Measurements from ENCODE around the gene BATF3.

Gene BATF3

DNA sequence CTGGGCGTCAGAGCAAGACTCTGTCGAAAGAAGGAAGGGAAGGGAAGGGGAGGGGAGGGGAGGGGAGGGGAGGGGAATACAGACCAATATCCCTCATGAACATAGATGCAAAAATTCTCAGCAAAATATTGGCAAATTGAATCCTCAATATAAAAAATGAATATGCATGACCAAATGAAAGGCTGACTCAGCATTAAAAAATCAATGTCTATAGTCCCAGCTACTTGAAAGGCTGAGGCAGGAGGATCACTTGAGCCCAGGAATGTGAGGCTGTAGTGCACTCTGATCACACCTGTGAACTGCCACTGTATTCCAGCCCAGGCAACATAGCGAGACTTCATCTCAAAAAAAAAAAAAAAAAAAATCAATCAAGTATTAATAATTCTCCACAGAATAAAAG is 24.0 kb downstream of the BATF3 start:
- H3F3A ChIP-seq (ENCODE audit: insufficient read depth), result no peaks in the 10 kb centered on the region
- H3K9me3 ChIP-seq (ENCODE audit: insufficient read depth, low read length), result no peaks in the 10 kb centered on the region
- H3K4me3 ChIP-seq (ENCODE audit: insufficient read depth, low read length, poor library complexity, severe bottlenecking), result no peak overlapping the region
- TF ChIP-seq, protein P1, sequence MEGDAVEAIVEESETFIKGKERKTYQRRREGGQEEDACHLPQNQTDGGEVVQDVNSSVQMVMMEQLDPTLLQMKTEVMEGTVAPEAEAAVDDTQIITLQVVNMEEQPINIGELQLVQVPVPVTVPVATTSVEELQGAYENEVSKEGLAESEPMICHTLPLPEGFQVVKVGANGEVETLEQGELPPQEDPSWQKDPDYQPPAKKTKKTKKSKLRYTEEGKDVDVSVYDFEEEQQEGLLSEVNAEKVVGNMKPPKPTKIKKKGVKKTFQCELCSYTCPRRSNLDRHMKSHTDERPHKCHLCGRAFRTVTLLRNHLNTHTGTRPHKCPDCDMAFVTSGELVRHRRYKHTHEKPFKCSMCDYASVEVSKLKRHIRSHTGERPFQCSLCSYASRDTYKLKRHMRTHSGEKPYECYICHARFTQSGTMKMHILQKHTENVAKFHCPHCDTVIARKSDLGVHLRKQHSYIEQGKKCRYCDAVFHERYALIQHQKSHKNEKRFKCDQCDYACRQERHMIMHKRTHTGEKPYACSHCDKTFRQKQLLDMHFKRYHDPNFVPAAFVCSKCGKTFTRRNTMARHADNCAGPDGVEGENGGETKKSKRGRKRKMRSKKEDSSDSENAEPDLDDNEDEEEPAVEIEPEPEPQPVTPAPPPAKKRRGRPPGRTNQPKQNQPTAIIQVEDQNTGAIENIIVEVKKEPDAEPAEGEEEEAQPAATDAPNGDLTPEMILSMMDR (IDR thresholded peaks at IDR 0.05; ENCODE audit: insufficient read depth, low read length, poor library complexity, severe bottlenecking), result no peak
- no peak for TF ChIP-seq EZH2phosphoT487 (conservative IDR thresholded peaks at IDR 0.05; ENCODE audit: low read length)
- no peaks in the 10 kb centered on the region for H3K27me3 ChIP-seq (ENCODE audit: low read length)
- no peak overlapping the region for H3K27ac ChIP-seq (ENCODE audit: low read depth, low read length)
- no peak overlapping the region for H3K9ac ChIP-seq (ENCODE audit: low read length)
- no peaks in the 10 kb centered on the region for H3K36me3 ChIP-seq (ENCODE audit: low read length)
- H3K79me2 ChIP-seq (ENCODE audit: insufficient read depth, low read length), result no peaks in the 10 kb centered on the region
- no peak overlapping the region for H3K4me2 ChIP-seq (ENCODE audit: low read depth, low read length, poor library complexity, severe bottlenecking)
- H2AFZ ChIP-seq (ENCODE audit: low read depth, low read length, severe bottlenecking), result no peak overlapping the region
- H3K9me2 ChIP-seq (replicated peaks; ENCODE audit: insufficient read depth, low read length), result no peaks in the 10 kb centered on the region
- H4K20me1 ChIP-seq (ENCODE audit: low read depth, low read length), result no peaks in the 10 kb centered on the region

GRCh38 chr1:212674872-212675271 is 24.8 kb downstream of the BATF3 start:
- Histone ChIP-seq H3K27ac (ENCODE audit: low read depth, low read length) (no peak overlapping the region), H3K9me3 (ENCODE audit: insufficient read depth, low read length) (no peaks in the 10 kb centered on the region), H3K4me2 (ENCODE audit: low read depth, low read length, poor library complexity, severe bottlenecking) (no peak overlapping the region), H3K36me3 (ENCODE audit: low read length) (no peaks in the 10 kb centered on the region), H3F3A (ENCODE audit: insufficient read depth) (no peaks in the 10 kb centered on the region), H3K27me3 (ENCODE audit: low read length) (no peaks in the 10 kb centered on the region), H3K79me2 (ENCODE audit: insufficient read depth, low read length) (no peaks in the 10 kb centered on the region), H2AFZ (ENCODE audit: low read depth, low read length, severe bottlenecking) (no peak overlapping the region), H4K20me1 (ENCODE audit: low read depth, low read length) (no peaks in the 10 kb centered on the region), H3K4me3 (ENCODE audit: insufficient read depth, low read length, poor library complexity, severe bottlenecking) (no peak overlapping the region), H3K9ac (ENCODE audit: low read length) (no peak overlapping the region), H3K9me2 (replicated peaks; ENCODE audit: insufficient read depth, low read length) (no peaks in the 10 kb centered on the region)
- TF ChIP-seq, protein P1 (IDR thresholded peaks at IDR 0.05; ENCODE audit: insufficient read depth, low read length, poor library complexity, severe bottlenecking), result no peak

DNA sequence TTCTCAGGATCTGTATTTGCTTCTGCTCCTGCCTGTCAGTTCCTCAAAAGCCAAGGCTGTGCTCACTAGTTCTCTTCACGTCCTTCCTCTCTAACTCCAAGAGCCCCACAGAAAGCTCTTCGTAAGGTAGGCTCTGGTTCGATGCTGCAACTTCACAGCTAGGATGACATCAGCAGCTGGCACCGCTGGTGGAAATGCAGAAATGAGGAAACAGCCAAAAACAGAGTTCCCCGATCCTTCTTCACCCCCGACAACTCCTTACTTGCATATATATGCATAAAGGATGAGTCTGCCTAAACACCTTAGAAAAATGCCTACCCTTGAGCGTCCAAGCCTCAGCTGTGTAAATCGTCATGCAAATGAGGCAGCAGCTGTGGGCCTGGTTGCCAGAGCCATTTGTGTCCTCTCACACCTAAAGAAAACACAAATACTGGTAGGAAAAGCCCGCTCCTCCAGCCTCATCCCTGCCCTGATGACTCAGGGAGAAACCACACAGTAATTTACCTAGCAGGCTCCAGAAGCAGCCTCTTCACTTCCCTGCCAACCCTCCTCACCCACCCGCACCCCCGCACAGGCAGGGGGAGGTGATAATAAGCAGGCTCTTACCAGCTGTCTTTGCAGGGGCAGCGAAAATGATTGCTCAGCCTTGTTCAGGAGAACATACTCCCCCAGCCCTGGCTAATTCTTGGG is 28.2 kb downstream of the BATF3 start:
- Histone ChIP-seq H2AFZ (ENCODE audit: low read depth, low read length, severe bottlenecking) (no peak overlapping the region), H3K9me3 (ENCODE audit: insufficient read depth, low read length) (no peaks in the 10 kb centered on the region), H3K79me2 (ENCODE audit: insufficient read depth, low read length) (no peaks in the 10 kb centered on the region), H3K4me2 (ENCODE audit: low read depth, low read length, poor library complexity, severe bottlenecking) (no peak overlapping the region), H3K36me3 (ENCODE audit: low read length) (no peaks in the 10 kb centered on the region), H3K27ac (ENCODE audit: low read depth, low read length) (no peak overlapping the region), H3K9me2 (replicated peaks; ENCODE audit: insufficient read depth, low read length) (no peaks in the 10 kb centered on the region), H3K4me3 (ENCODE audit: insufficient read depth, low read length, poor library complexity, severe bottlenecking) (no peak overlapping the region), H3K27me3 (ENCODE audit: low read length) (no peaks in the 10 kb centered on the region), H4K20me1 (ENCODE audit: low read depth, low read length) (no peaks in the 10 kb centered on the region), H3K9ac (ENCODE audit: low read length) (no peak overlapping the region), H3F3A (ENCODE audit: insufficient read depth) (no peaks in the 10 kb centered on the region)
- no peak for TF ChIP-seq EZH2phosphoT487 (conservative IDR thresholded peaks at IDR 0.05; ENCODE audit: low read length)
- TF ChIP-seq, protein P1 (IDR thresholded peaks at IDR 0.05; ENCODE audit: insufficient read depth, low read length, poor library complexity, severe bottlenecking), result no peak

All from SU-DHL-6 (cell line).